Spleen (tissue), 11 donors: ENCODE results near the gene IARS1. TPM values are rescaled to one million over a fixed set of nuclear protein-coding genes. Genes with fewer than 3 reads are reported as not detected.

Experiments
- DNase-seq: peaks from one replicate; pipeline ENCODE4 v3.0.0-alpha.2; 2020
- H3K27ac ChIP-seq, 8 donors: fragments of 200-600 bp; sonication (generic) in 7 of 8; 1 replicate in 4 of 8; 2 replicates in 4 of 8; pipeline versions ENCODE4 v1.5.0 to v1.8.0; 2016 to 2021; ENCODE audit warnings: inconsistent platforms in 4 of 8, mild to moderate bottlenecking in 4 of 8, moderate library complexity in 1 of 8
- H3K27me3 ChIP-seq, 7 donors: fragments of 200-600 bp; sonication (generic) in 6 of 7; replicated peaks in 1 of 7; 1 replicate in 4 of 7; 2 replicates in 3 of 7; pipeline versions ENCODE4 v1.5.0 to v1.8.0; 2016 to 2021; ENCODE audit warnings: inconsistent platforms in 3 of 7, mild to moderate bottlenecking in 1 of 7
- H3K36me3 ChIP-seq, 6 donors: fragments of 200-600 bp; sonication (generic) in 5 of 6; 1 replicate in 4 of 6; 2 replicates in 2 of 6; pipeline versions ENCODE4 v1.5.0 to v1.8.0; 2016 to 2021; ENCODE audit warnings: inconsistent platforms in 2 of 6
- H3K4me1 ChIP-seq, 6 donors: fragments of 200-600 bp; sonication (generic) in 5 of 6; 1 replicate in 3 of 6; 2 replicates in 3 of 6; pipeline versions ENCODE4 v1.5.0 to v1.8.0; 2016 to 2021; ENCODE audit warnings: inconsistent platforms in 3 of 6
- H3K4me3 ChIP-seq, 8 donors: fragments of 200-600 bp; sonication (generic) in 7 of 8; 1 replicate in 4 of 8; 2 replicates in 4 of 8; pipeline versions ENCODE4 v1.5.0 to v1.8.0; 2016 to 2021; ENCODE audit warnings: inconsistent platforms in 4 of 8, mild to moderate bottlenecking in 4 of 8, moderate library complexity in 2 of 8
- H3K9me3 ChIP-seq, 8 donors: fragments of 200-600 bp; sonication (generic) in 7 of 8; 1 replicate in 4 of 8; 2 replicates in 4 of 8; pipeline versions ENCODE4 v1.5.0 to v1.8.0; 2016 to 2021; ENCODE audit warnings: inconsistent platforms in 4 of 8
- POLR2A ChIP-seq, 3 donors: fragments of 450-650 bp; IDR thresholded peaks; one replicate each; pipeline ENCODE4 v1.5.1; 2017; ENCODE audit warnings: antibody characterized with exemption in 3 of 3, mild to moderate bottlenecking in 1 of 3
- POLR2AphosphoS5 ChIP-seq, 3 donors: sonication (generic); formaldehyde crosslinking; IDR thresholded peaks; one replicate each; pipeline ENCODE4 v1.5.1; 2017; ENCODE audit warnings: antibody characterized with exemption in 3 of 3
- WGBS, 5 donors: extraction: QIAGEN DNeasy Blood & Tissue Kit in 3 of 5; methylation state at CpG; one replicate each; pipeline versions ENCODE4 v1.1.5 to v1.1.7; 2013 to 2018; 5-methylcytosine and 5-hydroxymethylcytosine counted together
- intact Hi-C: fragments of 100-400 bp; cut with DNase I; formaldehyde crosslinking; loops from one replicate; pipeline ENCODE4 v1.15.0; 2023; ENCODE audit warnings: low total_unique reads
- polyA plus RNA-seq, 3 donors: library from polyadenylated mRNA; stranded (reverse); fragments of 200-250 nt; gene quantifications; one replicate each; pipeline ENCODE4 v1.2.1, GENCODE V29; 2013
- total RNA-seq, 7 donors: library from RNA; depleted of rRNA in 3 of 7; stranded (reverse); fragments of >200 nt in 3 of 7; fragmentation: NEBNext Ultra II Directional in 4 of 7; extraction: Animal tissue kit (Norgen Biotek cat#: 25700) in 4 of 7; gene quantifications; one replicate each; pipeline versions ENCODE4 v1.1.0 to v1.2.1, GENCODE V29; 2016 to 2021
- TF ChIP-seq, protein P1 (sequence below), 11 experiments: fragments of 200-600 bp in 7 of 11; fragments of 450-650 bp in 4 of 11; sonication (generic) in 4 of 11; IDR thresholded peaks in 8 of 11; conservative IDR thresholded peaks in 3 of 11; 1 replicate in 7 of 11; 2 replicates in 4 of 11; pipeline versions ENCODE4 v1.4.0 to v1.8.0; 2016 to 2021; ENCODE audit warnings: antibody characterized with exemption in 11 of 11, inconsistent platforms in 4 of 11, mild to moderate bottlenecking in 1 of 11
- donor health status: healthy with polysubstance abuse.
- donor health status: DM: no; HTN: no; CAD: no; lungs with moderate emphysema.
- donor health status: DM: no; HTN: no; CAD: no.
- donor health status: Bipolar disorder and iron deficiency.
- donor health status: healthy.
- donor health status: DM: no; HTN: no; CAD: no.
- donor health status: DM: yes; HTN: yes; CAD: no.

The IARS1 gene
- total and polyA plus RNA-seq, 10 donors: 16.0 to 110 (median 61.5) TPM

DNA sequence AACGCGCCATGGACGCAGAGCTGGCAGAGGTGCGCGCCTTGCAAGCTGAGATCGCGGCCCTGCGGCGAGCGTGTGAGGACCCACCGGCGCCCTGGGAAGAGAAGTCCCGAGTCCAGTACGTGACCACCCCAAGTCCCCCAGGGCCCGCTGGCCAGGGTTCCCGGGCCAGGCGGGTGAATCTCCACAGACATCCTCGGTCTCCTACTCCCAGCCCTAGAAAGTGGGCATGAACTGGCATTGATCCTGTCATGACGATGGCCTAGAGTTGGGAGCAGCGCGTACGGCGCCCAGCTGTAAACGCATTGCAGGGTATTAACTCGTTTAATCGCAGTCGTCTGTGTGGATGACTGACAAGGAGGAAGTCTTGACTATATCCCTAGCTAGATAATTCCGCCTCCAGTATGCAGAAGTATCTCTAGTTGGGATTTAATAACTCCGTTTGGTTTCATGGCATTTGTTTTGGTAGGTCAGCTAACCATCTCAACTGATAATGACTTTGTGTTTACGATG, 32.5 kb upstream of the IARS1 start:
- Histone ChIP-seq H3K36me3 (peaks cover 0 to 24% (median 22%) of the 10 kb centered on the region in 6 donors), H3K9me3 (no peaks in the 10 kb centered on the region), H3K4me1 (peaks cover 14 to 60% (median 29%) of the 10 kb centered on the region in 6 donors), H3K27me3 (no peaks in the 10 kb centered on the region), H3K4me3 (peak overlapping the region; percentile 66 to 98 (median 87)), H3K27ac (peak overlapping the region; percentile 90 to 98 (median 97))
- no peak for DNase-seq
- 1 to 3% (median 2%) methylated on average over 18 to 30 of the region's 30 CpGs for WGBS, 5 donors
- TF ChIP-seq POLR2AphosphoS5 (IDR thresholded peaks at IDR 0.05): no peak
- TF ChIP-seq, protein P1, sequence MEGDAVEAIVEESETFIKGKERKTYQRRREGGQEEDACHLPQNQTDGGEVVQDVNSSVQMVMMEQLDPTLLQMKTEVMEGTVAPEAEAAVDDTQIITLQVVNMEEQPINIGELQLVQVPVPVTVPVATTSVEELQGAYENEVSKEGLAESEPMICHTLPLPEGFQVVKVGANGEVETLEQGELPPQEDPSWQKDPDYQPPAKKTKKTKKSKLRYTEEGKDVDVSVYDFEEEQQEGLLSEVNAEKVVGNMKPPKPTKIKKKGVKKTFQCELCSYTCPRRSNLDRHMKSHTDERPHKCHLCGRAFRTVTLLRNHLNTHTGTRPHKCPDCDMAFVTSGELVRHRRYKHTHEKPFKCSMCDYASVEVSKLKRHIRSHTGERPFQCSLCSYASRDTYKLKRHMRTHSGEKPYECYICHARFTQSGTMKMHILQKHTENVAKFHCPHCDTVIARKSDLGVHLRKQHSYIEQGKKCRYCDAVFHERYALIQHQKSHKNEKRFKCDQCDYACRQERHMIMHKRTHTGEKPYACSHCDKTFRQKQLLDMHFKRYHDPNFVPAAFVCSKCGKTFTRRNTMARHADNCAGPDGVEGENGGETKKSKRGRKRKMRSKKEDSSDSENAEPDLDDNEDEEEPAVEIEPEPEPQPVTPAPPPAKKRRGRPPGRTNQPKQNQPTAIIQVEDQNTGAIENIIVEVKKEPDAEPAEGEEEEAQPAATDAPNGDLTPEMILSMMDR (IDR thresholded peaks at IDR 0.05 in 8 of 11, conservative IDR thresholded peaks at IDR 0.05 in 3 of 11): no peak
- no peak for TF ChIP-seq POLR2A (IDR thresholded peaks at IDR 0.05)
- intact Hi-C loops: loop anchor here (5.0 kb wide), 1 partner anchor 34 kb away; the partner anchor contains the start of gene IARS1

DNA sequence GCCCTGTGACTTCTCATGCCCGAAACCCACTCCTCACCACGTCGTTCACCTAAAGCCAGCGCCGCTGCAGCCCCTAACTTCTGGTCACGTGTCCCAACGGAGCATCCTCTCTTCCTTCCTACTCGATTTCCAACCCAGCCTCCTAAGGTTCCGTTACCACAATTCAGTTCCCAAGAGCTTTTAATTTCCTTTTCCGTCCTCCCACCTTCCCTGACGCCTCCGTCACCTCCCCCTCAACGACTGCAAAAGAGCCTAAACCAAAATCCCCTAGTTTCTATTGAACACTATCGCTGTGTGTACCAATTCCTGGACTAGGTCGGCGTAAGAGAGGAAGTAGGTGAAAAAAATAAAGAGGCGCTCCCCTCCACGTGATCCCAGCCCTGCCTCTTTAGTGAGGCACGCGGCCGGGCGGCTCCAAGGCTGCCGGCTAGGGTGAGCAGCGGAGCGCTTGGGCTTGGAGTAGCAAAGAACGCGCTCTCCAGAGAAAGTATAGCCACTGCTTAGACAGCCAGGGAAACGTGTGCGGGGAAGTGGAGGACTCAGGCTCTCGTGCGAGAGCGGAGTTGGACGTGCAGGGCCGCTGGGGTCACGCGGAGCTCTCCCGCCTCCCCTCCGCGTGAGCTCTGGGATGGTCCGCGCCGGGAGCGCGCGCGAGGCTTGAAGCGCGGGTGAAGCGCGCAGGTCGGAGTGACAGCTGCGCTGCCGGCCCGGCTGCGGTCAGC, 31.9 kb upstream of the IARS1 start, which contains the start of the genes CENPP and NOL8:
Gene CENPP (plus strand): TSS at position 685 of the 722 bp plus-strand sequence.
Gene NOL8 (minus strand): TSS at position 82 of the 722 bp plus-strand sequence. CDS start 1,189 bp downstream, outside the sequence.
- Histone ChIP-seq H3K36me3 (peaks cover 0 to 31% (median 27%) of the 10 kb centered on the region in 6 donors), H3K27me3 (no peaks in the 10 kb centered on the region), H3K4me3 (peak within 1 kb of the TSS; percentile 66 to 98 (median 87)), H3K9me3 (no peaks in the 10 kb centered on the region), H3K4me1 (peaks cover 14 to 60% (median 29%) of the 10 kb centered on the region in 6 donors), H3K27ac (peak within 1 kb of the TSS; percentile 90 to 98 (median 97))
- intact Hi-C loops: loop anchor here (5.0 kb wide), 1 partner anchor 33 kb away; the partner anchor contains the start of gene IARS1
- TF ChIP-seq POLR2AphosphoS5 (IDR thresholded peaks at IDR 0.05) (peak; percentile 83 to 91 (median 88)), POLR2A (IDR thresholded peaks at IDR 0.05) (peak in 1 of 3 donors; percentile 23)
- TF ChIP-seq, protein P1 (IDR thresholded peaks at IDR 0.05 in 8 of 11, conservative IDR thresholded peaks at IDR 0.05 in 3 of 11): peak in 1 of 11 experiments; percentile 28
- 0 to 1% (median 0%) methylated on average over 47 to 55 of the region's 55 CpGs for WGBS, 5 donors
- peak; percentile 95 for DNase-seq

DNA sequence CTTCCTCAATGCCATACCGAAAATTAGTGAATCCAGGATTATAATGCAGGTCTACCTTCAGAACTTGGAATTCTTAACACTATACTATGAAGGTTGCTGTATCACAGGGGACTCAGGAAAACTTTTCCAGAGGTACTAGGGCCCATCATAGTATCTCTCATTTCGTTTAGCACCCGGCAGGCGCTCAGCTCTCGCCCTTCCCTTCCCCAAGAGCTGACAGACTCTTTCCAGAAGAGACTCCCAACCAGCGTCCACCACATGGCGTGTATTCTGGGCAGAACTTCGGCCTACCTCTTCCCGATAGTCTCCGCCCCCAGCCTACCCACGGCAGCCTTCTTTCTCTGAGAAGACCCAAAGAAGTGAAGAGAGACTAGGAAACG, 31.4 kb upstream of the IARS1 start:
- peak; percentile 89 for DNase-seq
- intact Hi-C loops: loop anchor here (5.0 kb wide), 1 partner anchor 33 kb away; the partner anchor contains the start of gene IARS1
- TF ChIP-seq POLR2A (IDR thresholded peaks at IDR 0.05) (no peak), POLR2AphosphoS5 (IDR thresholded peaks at IDR 0.05) (no peak)
- TF ChIP-seq, protein P1 (IDR thresholded peaks at IDR 0.05 in 8 of 11, conservative IDR thresholded peaks at IDR 0.05 in 3 of 11): no peak

More for the DNA sequence above, 31.4 kb upstream of the IARS1 start:
- Histone ChIP-seq H3K9me3 (no peaks in the 10 kb centered on the region), H3K4me1 (peaks cover 14 to 60% (median 29%) of the 10 kb centered on the region in 6 donors), H3K27ac (peak overlapping the region; percentile 90 to 98 (median 97)), H3K36me3 (peaks cover 4 to 36% (median 33%) of the 10 kb centered on the region in 6 donors), H3K27me3 (no peaks in the 10 kb centered on the region), H3K4me3 (peak overlapping the region; percentile 66 to 98 (median 87))
- 0 to 1% (median 1%) methylated on average over 12 of the region's 12 CpGs for WGBS, 5 donors
